Measurements from ENCODE around the gene UGT1A4. TPM values are rescaled to one million over a fixed set of nuclear protein-coding genes. Genes with fewer than 3 reads are reported as not detected.

UGT1A4 gene
- total and polyA plus RNA-seq, 2 donors (not counting 3 experiments of a cell fraction or from before 2014, with no cell fraction given) = not detected

DNA sequence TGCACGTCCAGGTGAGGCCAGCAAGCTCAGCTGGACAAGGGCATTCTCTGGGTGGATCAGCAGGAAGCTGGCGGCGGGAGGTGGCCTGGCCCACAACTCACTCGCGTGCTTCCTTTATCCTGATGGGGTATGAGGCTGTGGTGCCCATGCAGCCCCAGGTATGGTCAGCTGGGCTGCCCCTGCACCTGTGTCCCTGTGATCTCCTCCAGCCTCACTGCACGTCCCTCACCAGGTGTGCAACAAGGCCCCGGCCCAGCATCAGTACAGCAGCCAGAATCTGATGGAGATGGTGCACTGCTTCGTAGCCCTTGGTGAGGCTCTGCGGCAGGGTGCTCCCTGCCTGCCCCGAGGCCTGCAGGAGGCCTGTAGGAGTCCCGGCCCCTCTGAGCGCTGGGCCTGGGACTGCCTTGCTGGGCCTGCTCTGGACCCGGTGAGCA, 77.2 kb downstream of the UGT1A4 start:
- no TSS peak for BruUV-seq (replicated peaks)
- Histone ChIP-seq H3K27me3 (ENCODE audit: control insufficient read depth in 2 of 2, insufficient read depth in 2 of 2, low read length in 2 of 2) (no peaks in the 10 kb centered on the region), H3K27ac (ENCODE audit: insufficient read depth, low read depth, low read length) (no peak overlapping the region), H3K9me3 (replicated peaks; ENCODE audit: control insufficient read depth, insufficient read depth, low read length) (no peaks in the 10 kb centered on the region), H3K9me1 (replicated peaks; ENCODE audit: control insufficient read depth, extremely low read depth, insufficient read depth, low read length) (no peaks in the 10 kb centered on the region), H3K4me2 (ENCODE audit: insufficient read depth, low read length) (no peak overlapping the region), H3K4me3 (replicated peaks in 1 of 3; ENCODE audit: insufficient read depth in 1 of 3, low read depth in 1 of 3, low read length in 3 of 3) (no peak overlapping the region), H2AFZ (ENCODE audit: low read depth, low read length) (no peak overlapping the region), H3K79me2 (ENCODE audit: control insufficient read depth, insufficient read depth, low read length) (no peaks in the 10 kb centered on the region), H3K9ac (replicated peaks; ENCODE audit: extremely low read depth, insufficient read depth, low read length) (no peak overlapping the region), H4K20me1 (replicated peaks; ENCODE audit: control insufficient read depth, extremely low read depth, insufficient read depth, low read length) (no peaks in the 10 kb centered on the region), H3K36me3 (ENCODE audit: control insufficient read depth in 2 of 2, extremely low read depth in 1 of 2, insufficient read depth in 2 of 2, low read length in 2 of 2) (no peaks in the 10 kb centered on the region), H3K4me1 (ENCODE audit: control insufficient read depth, extremely low read depth, insufficient read depth, low read length) (no peaks in the 10 kb centered on the region)
- no peak for FAIRE-seq
- TF ChIP-seq FOS (IDR thresholded peaks at IDR 0.05; ENCODE audit: borderline replicate concordance, insufficient read depth, low read length) (no peak), EZH2 (IDR thresholded peaks at IDR 0.05; ENCODE audit: borderline replicate concordance, low read depth, low read length, severe bottlenecking) (no peak), MYC (IDR thresholded peaks at IDR 0.05; ENCODE audit: low read depth, low read length) (no peak), MAX (IDR thresholded peaks at IDR 0.05; ENCODE audit: insufficient read depth, insufficient read length) (no peak), POLR2A (IDR thresholded peaks at IDR 0.05; ENCODE audit: low read depth, low read length) (no peak), GATA2 (IDR thresholded peaks at IDR 0.05; ENCODE audit: insufficient read depth, insufficient read length, low read depth, low read length) (no peak), JUN (IDR thresholded peaks at IDR 0.05; ENCODE audit: borderline replicate concordance, insufficient read depth, insufficient read length, low read depth) (no peak), POLR2AphosphoS5 (IDR thresholded peaks at IDR 0.05; ENCODE audit: insufficient read depth, low read depth, low read length) (no peak)
- TF ChIP-seq, protein P1, sequence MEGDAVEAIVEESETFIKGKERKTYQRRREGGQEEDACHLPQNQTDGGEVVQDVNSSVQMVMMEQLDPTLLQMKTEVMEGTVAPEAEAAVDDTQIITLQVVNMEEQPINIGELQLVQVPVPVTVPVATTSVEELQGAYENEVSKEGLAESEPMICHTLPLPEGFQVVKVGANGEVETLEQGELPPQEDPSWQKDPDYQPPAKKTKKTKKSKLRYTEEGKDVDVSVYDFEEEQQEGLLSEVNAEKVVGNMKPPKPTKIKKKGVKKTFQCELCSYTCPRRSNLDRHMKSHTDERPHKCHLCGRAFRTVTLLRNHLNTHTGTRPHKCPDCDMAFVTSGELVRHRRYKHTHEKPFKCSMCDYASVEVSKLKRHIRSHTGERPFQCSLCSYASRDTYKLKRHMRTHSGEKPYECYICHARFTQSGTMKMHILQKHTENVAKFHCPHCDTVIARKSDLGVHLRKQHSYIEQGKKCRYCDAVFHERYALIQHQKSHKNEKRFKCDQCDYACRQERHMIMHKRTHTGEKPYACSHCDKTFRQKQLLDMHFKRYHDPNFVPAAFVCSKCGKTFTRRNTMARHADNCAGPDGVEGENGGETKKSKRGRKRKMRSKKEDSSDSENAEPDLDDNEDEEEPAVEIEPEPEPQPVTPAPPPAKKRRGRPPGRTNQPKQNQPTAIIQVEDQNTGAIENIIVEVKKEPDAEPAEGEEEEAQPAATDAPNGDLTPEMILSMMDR (IDR thresholded peaks at IDR 0.05; ENCODE audit: extremely low read depth in 1 of 2, insufficient read depth in 1 of 2, low read depth in 1 of 2, low read length in 2 of 2) = no peak
- intact Hi-C loops (cut with micrococcal nuclease) (no loop called here), dilution Hi-C loops (cut with MboI; ENCODE audit: extremely low pct_ligation_motif_present, low sequenced_read_pairs) (no loop called here)
- no peak for DNase-seq (ENCODE audit: low read depth, low spot score)
- ChIA-PET POLR2A (no interaction called here), CTCF (no interaction called here)

Measured in endothelial cell of umbilical vein (primary cell).